ENCODE measurements around the gene SELENOM.
A peak's percentile ranks its signal among the peaks of the same experiment; 100 is the strongest.

The SELENOM gene

DNA sequence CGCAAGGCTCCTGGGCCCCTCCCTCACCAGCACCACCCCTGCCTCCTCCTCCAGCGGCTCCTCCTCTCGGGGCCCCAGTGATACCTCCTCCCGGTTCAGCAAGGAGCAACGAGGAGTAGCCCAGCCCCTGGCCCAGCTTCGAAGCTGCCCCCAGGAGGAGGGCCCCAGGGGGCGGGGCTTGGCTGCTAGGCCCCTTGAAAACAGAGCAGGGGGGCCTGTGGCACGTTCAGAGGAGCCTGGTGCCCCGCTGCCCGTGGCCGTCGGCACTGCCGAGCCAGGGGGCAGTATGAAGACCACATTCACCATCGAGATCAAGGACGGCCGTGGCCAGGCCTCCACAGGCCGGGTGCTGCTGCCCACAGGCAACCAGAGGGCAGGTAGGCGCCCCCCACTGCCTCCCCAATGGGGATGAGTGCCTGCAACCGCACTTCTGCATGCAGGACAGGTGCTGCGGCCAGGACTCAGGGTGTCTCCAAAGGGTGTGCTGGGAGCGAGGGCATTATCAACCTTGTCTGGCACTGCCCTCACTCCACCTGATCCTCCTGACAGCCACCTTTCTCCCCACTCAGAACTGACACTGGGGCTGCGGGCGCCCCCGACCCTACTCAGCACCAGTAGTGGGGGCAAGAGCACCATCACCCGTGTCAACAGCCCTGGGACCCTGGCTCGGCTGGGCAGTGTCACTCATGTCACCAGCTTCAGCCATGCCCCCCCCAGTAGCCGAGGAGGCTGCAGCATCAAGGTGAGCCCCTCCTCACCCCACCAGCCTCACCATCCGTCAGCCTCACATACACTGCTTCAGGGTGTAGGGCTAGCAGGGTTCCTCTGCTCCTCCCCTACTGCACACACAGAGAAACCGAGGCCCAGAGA is 16.0 kb downstream of the SELENOM start:
- no peak for DNase-seq (ENCODE audit: low spot score)

DNA sequence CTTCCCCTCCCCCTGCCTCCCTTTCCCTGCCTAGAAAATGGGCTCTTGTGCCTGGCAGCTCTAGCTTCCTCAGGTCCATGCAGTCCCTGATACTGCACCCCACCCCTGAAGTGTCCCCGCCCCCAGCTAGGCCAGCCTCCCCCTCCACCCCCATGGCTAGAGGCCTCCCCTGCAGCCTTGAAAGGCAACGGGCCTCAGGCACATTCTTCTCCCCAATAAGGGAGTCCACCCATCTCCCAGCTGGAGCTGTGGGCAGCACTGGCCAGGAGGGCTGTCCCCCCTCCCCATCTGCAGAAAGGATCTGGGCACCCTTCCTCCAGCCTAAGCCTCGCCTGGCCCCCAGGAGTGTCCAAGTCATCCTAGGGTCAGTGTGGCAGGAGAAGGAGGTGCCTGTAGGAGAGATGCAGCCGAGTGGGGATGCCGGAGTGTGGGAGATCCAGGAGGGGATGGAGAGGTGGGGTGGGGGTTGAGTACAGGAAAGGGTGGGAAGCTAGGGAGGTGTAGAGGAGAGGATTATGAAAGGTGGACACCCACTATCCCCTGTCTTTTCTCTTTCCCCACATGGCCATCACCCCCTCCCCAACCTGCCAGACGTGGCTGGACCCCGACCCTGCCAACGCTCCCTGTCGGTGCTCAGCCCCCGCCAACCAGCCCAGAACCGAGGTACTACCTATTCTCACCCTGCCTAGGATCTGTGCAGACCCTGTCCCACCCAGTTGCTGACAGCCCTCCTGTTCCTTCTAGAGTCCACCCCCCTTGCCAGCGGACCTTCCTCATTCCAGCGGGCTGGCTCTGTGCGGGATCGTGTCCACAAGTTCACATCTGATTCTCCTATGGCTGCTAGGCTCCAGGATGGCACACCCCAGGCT is 16.9 kb downstream of the SELENOM start:
- DNase-seq (ENCODE audit: low spot score): no peak

DNA sequence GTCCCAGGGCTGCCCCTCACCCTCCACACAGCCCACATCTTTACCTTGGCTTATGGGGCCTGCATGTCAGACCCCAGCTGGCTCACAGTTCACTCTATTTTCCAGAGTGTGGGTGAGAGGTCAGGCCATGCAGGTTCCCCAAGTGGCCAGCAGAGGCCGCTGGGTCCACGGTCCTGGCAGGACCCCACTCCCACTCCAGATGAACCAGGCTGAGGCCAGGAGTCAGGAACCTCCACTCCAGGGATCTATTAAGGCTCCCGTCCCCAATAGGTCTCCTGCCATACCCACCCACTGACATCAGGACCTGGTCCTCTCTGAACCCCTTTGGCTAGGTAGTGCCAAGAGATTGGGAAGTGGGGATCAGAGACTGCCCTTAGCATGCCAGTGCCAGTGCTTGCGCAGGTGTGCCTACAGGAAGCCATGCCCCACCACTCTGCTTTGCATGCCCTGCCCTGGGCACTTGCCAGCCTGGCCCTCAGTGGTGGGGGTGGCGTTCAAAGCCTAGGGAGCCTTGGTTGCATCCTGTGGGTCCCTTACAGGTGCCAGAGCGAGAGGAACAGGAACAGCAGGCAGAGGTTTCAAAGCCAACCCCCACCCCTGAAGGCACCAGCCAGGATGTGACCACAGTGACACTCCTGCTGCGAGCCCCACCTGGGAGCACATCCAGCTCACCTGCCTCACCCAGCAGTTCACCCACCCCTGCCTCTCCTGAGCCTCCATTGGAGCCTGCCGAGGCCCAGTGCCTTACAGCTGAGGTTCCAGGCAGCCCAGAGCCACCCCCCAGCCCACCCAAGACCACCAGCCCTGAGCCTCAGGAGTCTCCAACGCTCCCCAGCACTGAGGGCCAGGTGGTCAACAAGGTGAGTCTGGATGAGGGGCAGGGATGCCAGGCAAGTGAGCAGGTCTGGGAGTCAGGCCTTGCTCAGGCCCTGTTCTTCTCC is 17.9 kb downstream of the SELENOM start:
- peak; percentile 64 for DNase-seq (ENCODE audit: low spot score)

DNA sequence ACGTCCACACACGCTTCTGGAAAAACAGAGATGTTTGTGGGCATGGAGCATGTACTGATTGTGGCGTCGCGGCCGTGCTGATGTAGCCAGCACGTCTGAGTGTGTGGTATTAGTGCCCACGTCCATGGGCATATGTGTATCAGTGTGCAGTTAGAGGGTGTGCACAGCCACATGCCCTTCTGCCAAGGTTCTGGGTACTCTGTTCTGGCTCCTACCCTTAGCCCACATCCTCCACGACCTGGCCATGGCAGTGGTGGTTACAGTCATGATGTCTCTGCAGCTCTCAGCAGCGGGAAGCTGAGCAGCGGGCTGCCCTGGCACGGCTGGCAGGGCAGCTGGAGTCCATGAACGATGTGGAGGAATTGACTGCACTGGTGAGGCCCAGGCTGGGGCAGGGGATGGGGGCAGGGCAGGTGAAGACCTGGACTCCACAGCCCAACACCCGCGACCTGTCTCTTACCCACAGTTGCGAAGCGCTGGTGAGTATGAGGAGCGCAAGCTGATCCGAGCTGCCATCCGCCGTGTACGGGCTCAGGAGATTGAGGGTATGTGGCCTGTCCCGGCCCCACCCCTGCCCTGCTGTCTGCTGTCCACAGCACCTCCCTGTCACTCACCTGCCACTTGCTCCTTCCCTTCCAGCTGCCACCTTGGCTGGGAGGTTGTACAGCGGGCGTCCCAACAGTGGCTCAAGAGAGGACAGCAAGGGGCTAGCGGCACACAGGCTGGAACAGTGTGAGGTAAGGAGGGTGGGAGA is 19.0 kb downstream of the SELENOM start:
- DNase-seq (ENCODE audit: low spot score): no peak

DNA sequence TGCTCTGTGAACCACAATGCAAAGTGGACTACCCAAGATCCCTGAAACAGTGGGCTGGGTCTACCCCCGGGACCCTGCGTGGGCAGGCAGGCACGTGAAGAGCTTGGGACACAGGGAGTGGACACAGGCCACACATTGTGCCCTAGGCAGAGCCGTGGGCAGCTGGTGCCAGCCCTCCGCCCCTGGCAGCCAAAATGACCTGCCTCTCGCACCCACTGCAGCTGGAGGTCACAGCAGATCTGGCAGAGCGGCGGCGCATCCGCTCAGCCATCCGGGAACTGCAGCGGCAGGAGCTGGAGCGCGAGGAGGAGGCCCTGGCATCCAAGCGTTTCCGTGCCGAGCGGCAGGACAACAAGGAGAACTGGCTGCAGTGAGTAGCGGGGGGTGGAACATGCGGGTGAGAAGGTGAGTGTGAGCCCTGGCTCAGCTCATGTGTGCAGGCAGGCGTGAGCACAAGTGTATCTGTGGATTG is 19.6 kb downstream of the SELENOM start:
- DNase-seq (ENCODE audit: low spot score): no peak

DNA sequence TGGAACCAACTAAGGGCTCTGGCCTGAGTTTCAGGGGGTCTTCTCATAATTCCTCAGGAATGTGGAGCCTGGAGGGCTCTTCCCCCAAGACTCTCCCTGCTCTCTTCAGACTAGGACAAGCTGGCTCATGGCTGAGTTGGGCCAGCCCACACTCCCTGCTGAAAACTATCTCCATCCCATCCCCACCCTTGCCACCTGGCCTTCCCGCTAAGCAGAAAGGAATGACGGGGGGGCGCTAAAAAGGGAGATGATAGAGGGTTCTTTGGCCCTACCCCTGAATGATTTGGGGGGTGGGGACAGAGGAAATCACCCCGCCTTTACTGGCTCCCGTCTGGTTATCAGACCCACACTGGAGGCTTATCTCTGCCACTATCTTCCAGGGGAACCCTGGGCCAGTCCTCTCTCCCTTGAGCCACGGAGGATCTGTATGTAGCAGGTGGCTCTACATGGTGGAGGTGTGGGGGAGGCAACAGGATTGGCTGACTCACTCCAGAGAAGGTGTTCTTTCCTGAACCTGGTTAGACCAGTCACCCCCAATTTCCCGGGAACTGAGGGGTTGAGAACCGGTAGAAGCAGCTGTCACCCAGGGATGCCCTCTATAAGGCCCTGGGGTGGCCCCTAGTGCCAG is 20.6 kb downstream of the SELENOM start:
- DNase-seq (ENCODE audit: low spot score): no peak

DNA sequence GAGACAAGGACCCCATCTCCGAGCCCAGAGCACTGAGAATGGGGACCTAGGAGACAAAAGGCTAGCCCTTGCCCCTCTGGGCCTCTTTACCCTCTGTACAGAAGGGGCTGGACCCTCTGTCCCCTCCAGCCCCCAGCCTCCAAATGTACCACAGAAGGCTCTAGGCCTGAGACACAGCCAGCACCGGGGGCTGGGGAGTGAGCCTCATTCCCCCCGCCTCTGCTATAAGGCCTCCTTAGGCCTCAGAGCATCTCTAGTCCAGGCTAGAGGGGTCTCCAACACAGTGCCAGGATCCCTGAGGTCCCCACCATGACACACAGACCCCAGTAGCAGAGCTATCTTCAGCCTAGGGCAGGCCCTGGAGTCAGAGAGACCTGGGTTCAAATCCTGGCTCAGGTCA is 21.4 kb downstream of the SELENOM start:
- no peak for DNase-seq (ENCODE audit: low spot score)

DNA sequence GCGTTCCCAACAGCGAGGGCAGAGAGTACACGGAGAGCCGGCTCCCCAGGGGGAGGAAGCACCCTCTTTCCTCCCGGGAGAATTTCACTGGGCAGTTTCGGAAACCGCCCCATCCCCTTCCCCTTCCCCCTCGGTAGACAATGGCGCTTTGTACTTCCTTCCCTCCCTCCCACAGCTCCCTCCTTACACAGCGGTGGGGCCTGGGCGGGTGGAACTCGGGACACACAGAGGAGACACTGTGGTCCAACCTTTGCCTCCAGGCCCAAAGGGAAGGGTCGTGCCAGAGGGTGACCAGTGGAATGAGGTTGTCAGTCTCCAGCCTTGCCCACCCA is 21.9 kb downstream of the SELENOM start:
- DNase-seq (ENCODE audit: low spot score): peak; percentile 59

DNA sequence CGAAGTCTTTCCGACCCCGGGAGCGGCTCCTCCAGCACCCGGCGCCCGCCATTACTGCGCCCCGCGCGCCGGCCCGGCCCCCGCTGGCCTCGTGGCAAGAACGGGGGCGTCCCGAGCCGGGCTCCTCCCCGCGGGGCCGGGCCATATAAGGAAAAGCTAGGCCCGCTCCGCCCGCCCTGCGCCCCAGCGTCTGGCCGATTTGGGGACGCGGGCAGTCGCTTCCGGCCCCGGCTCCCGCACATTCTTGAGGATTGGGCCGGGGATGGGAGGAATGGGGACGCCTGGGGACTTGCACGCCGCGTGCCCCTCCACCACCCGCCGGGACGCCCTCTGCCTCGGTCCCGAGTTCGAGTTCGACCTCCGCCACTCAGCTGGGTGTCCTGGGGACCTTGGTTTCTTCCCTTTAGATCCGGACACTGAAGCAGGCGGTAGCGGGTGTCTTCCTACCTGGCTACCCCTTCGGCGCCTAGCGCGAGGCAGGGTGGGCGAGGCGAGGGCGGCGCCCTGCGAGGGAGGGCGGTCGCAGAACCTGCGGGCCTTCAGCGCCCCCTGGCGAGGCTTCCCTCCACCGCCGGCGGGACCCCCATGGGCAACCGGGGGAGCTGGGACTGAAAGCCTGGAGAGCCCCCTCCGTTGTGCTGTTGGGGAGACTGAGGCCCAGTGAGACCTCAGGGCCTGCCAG is 22.4 kb downstream of the SELENOM start:
- DNase-seq (ENCODE audit: low spot score): peak; percentile 93

DNA sequence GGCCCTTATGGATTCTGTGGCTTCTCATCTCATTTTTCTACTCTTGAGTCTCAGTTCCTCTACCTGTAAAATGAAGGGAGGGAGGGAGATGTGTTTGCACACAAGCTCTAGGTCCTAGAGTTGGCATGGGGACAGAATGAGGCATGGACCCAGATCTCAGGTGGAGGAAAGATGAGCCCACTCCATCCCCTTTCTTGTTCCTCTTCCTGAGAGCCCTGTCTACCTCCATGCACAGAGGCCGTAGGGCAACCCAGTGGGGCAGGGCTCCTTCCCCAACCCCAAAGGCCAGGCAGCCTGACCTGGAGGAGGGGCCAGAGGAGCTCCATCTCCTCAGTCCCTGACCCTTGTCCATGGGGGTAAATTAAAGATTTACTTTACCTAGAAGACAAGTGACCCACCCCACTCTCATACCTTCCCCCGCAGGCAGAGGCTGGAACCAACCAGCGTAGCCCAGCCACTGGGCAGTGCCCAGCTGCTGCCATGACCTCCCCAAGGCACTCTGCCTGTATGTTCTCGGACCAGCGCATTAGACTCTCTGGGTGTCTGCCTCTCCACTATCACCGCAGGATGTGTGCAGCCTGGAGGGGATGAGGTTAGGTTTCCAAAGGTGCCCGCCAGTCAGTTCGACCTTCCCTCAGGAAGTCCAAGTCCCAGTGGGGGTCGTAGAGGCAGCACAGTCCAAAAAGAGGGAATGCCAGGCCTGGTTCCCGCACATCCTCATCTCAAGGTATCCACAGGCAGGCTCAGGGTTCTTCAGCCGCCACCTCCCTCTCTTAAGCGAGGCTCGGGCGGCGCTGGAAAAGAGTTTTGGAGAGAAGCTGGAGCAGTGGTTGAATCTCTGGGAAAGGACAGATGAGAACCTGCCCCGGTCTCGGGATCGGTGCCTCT is 23.2 kb downstream of the SELENOM start:
- DNase-seq (ENCODE audit: low spot score): no peak

DNA sequence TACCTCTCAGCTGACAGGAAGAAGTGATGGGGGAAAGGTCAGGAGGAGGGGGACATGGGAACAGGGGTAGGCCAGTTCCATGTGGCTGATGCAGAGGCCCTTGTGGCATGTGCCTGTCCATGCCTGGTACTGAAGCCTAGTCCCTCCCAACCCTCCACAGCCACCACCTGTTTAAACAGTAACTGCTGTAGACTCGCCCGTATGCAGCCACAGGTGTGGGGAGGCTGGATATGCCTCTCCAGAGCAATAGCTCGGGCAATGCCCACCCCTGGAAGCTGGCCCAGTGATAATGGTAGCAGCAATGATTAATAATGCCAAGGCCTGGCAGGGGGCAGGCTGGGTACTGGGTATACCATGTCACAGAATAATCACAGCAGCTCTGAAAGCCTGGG is 24.0 kb downstream of the SELENOM start:
- no peak for DNase-seq (ENCODE audit: low spot score)

DNA sequence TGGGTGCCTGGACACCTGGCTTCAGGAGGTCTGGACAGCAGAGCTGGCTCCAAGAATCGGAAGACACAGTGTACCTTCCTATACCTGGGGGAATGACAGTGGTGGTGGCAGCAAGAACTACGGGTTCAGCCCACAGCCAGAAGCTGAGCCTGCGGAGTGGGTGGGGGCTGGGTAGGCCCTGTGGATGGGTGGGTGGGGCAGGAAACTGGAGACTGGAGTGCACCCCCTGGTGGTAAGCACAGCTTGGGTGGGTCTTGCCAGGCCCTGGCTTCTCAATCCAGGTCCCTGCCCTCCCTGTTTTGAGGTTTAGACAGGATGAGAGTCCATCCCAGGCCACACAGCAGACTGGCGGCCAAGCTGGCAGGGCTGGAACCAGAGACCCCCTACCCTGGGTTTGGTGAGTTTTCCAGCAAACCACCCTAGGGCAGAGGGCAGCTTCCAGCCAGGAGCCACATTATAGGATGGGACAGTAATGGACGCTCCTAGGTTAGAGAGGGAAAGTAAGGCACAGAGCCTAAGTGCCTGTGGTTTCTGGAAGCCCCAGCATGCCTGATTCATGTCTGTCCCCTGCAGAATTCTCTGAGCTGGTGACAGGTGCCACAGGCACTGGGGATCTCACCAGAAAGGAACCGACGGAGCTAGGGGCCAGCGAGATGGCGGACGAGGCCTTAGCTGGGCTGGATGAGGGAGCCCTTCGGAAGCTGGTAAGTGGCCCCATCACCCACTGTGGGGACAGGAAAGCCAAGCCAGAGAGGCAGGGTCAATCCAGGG is 24.6 kb downstream of the SELENOM start:
- DNase-seq (ENCODE audit: low spot score): peak; percentile 63

DNA sequence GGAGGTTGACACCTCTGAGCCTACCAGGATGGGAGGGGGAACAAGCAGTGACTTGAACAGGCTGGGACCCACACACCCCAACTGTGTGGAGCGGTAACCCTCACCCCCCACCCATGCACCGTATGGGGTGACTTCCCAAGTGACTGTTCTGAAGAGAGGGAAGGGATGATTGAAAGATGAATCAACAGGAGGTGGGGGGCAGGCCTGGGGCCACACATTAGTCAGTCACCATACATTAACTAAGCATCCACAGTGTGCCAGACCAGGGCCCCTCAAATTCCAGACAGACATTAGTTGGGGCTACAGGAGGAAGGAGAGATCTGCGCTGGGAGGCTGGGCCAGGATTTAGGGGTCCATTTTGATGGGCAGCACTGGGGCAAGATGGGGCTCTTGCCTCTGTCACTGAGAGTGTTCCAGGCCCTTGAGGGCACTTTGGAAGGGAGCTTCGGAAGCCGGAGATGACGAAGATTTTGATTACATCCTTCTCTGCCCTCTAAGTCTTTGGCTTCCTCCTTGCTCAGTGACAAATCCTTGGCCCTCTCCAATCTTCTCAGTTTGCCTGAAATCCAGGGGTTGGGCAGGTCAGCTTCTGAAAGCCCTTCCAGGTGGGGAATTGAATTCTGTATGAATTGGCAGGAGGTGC is 25.3 kb downstream of the SELENOM start:
- DNase-seq (ENCODE audit: low spot score): no peak

DNA sequence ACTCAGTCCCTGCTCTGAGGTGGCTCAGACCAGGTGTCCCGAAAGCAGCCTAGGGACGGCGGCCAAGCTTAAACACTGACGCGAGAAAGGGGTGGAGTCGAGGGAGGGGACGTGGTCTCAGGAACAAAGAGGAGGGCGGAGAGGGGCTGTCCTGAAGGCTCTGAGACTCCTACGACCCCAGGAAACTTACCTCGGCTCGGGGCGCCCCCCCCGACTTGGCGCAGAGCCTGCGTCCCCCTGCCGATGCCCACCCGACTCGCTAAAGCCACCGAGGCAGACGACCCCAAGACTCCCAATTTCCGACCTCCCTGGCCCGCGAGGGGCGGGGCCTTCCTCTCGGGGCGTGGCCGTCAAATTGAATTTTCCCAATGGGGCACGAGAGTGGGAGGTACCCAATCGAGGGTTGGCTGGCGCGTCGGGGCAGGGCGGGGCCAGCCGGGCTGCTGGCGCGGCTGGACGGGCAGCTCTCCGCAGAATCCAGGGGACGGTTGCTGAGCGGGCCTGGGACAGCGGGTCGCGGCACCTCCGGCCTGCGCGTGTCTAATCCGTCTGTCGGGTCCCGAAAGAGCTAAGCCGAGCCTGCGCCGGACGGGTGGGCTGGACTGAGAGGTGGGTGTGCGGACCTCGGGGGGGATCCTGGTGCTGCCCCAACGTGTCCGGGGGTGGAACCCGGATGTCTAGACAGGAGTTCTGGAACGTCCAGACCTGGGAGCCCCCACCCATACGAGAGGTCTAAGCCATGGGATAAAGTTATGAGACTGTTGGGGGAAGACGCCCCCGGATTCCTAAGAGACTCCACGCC is 26.3 kb downstream of the SELENOM start, which contains the start of gene SMTN:
SMTN (plus strand) TSS at position 471 of the 802 bp plus-strand sequence. CDS start 1,941 bp downstream, outside the sequence.
- DNase-seq (ENCODE audit: low spot score): peak; percentile 96

DNA sequence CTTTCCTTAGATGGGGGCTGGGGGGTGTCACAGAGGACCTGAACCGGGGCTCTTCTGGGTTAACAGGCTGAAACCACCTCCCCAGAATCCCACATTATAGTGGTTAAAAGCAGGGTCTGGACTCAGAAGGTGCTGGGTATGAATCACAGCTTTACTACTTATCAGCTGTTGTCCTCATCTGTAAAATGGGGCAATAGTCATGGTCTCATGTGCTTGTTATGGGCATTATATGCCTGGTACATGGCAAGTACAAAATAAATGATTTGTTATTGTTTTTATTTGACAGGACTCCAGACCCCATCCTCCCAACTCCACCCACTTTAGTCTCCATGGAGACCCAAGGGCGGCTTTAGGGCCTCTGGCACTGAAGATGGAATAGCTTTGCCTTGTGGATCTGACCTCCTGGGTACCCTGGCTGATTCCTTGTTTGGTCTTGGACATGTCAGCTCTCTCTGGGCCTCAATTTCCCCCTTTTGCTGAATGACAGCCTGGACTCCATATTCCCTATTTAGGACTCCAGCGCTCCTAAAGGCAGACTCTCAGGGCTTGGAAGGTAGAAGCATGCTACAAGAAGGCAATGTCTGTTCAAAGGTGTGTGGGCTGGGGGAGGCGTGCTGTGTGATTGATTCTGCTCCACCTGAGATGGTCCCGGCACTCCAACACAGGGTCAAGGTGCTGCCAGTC is 27.1 kb downstream of the SELENOM start:
- DNase-seq (ENCODE audit: low spot score): no peak

DNA sequence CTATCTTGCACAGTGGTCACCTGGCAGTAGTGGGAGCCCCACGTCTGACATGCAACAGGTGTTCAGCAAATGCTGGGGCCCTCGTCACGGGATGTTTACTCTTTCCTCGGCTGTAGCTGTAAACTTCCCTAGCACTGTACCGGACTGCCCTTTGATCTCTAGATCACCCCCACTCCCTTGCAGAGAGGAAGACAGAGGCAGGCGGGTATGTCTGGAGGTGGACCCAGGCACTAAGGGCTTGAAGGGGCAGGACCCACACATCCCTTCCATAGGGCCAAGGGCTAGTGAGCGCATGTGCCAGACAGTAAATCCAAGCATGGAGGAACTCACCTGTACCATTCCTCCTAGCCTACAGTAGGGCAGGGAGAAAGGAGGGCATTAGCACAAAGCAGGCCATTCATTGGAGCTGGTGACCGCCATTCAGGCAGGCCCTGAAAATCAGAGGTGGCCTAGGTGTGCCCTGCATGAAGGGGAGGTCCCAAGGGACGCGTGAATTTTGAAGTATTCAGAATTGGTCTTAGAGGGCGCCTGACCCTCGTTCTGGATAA is 28.2 kb downstream of the SELENOM start:
- peak; percentile 64 for DNase-seq (ENCODE audit: low spot score)

All from iPS-NIHi11 (cell line).